Measurements from ENCODE around the gene NLE1. TPM values are rescaled to one million over a fixed set of nuclear protein-coding genes. Genes with fewer than 3 reads are reported as not detected.
"Not testable (repeated sequence)": the region's sequence is repeated elsewhere in the genome, so short reads cannot be mapped to it uniquely, and the experiment has no call there.

The NLE1 gene
- polyA plus RNA-seq, 3 donors from 2014 or later, result 2.1 to 4.7 (median 3.3) TPM

GRCh38 chr17:35099908-35100307, 42.2 kb downstream of the NLE1 start:
- Mint-ChIP-seq H3K36me3 (peaks cover 6 to 31% (median 8%) of the 10 kb centered on the region in 3 donors), H3K27ac (no peak overlapping the region)

GRCh38 chr17:35097776-35098175, 44.3 kb downstream of the NLE1 start:
- no peaks in the 10 kb centered on the region for H3K9me3 Mint-ChIP-seq

More at GRCh38 chr17:35099908-35100307, 42.2 kb downstream of the NLE1 start:
- Mint-ChIP-seq H3K27me3 (ENCODE audit: low read depth in 3 of 3) (peaks cover 0 to 4% (median 0%) of the 10 kb centered on the region in 3 donors), H3K4me3 (no peak overlapping the region), H3K9me3 (no peaks in the 10 kb centered on the region), H3K4me1 (no peaks in the 10 kb centered on the region)
- no peak for DNase-seq

GRCh38 chr17:35095741-35096140, 46.4 kb downstream of the NLE1 start:
- Mint-ChIP-seq H3K27ac (no peak overlapping the region), H3K36me3 (peaks cover 0 to 15% (median 4%) of the 10 kb centered on the region in 3 donors), H3K27me3 (ENCODE audit: low read depth in 3 of 3) (peaks cover 0 to 4% (median 0%) of the 10 kb centered on the region in 3 donors), H3K4me1 (peaks cover 0 to 2% of the 10 kb centered on the region in 2 donors), H3K4me3 (no peak overlapping the region), H3K9me3 (no peaks in the 10 kb centered on the region)
- no peak for DNase-seq

More at GRCh38 chr17:35097776-35098175, 44.3 kb downstream of the NLE1 start:
- peak overlapping the region in 1 of 6 donors; percentile 53 for H3K27ac Mint-ChIP-seq
- no peak for DNase-seq
- H3K36me3 Mint-ChIP-seq, result peaks cover 4 to 20% (median 6%) of the 10 kb centered on the region in 3 donors
- H3K4me3 Mint-ChIP-seq, result no peak overlapping the region
- H3K27me3 Mint-ChIP-seq (ENCODE audit: low read depth in 3 of 3), result peaks cover 0 to 4% (median 0%) of the 10 kb centered on the region in 3 donors
- no peaks in the 10 kb centered on the region for H3K4me1 Mint-ChIP-seq

GRCh38 chr17:35094902-35095301, 47.2 kb downstream of the NLE1 start:
- Mint-ChIP-seq H3K36me3 (peaks cover 0 to 8% (median 4%) of the 10 kb centered on the region in 3 donors), H3K27me3 (ENCODE audit: low read depth in 3 of 3) (peaks cover 0 to 4% (median 0%) of the 10 kb centered on the region in 3 donors), H3K4me3 (no peak overlapping the region), H3K27ac (no peak overlapping the region), H3K4me1 (peaks cover 4 to 6% of the 10 kb centered on the region in 2 donors), H3K9me3 (no peaks in the 10 kb centered on the region)
- DNase-seq, result no peak

DNA sequence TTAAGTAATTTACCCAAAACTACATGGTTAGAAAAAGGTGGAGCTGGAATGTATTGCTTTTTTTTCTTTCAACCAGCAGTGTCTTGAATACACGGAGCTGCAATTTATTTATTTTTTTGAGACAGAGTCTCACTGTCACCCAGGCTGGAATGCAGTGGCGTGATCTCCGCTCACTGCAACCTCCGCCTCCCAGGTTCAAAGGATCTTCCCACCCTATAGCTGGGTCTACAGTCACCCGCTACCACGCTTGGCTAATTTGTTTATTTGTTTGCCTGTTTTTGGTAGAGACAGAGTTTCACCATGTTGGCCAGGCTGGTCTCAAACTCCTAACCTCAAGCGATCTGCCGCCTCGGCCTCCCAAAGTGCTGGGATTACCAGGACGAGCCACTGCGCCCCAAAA, 51.4 kb downstream of the NLE1 start:
- Mint-ChIP-seq H3K4me1 (peaks cover 36 to 38% of the 10 kb centered on the region in 2 donors), H3K27me3 (ENCODE audit: low read depth in 3 of 3) (peaks cover 0 to 15% (median 3%) of the 10 kb centered on the region in 3 donors)

DNA sequence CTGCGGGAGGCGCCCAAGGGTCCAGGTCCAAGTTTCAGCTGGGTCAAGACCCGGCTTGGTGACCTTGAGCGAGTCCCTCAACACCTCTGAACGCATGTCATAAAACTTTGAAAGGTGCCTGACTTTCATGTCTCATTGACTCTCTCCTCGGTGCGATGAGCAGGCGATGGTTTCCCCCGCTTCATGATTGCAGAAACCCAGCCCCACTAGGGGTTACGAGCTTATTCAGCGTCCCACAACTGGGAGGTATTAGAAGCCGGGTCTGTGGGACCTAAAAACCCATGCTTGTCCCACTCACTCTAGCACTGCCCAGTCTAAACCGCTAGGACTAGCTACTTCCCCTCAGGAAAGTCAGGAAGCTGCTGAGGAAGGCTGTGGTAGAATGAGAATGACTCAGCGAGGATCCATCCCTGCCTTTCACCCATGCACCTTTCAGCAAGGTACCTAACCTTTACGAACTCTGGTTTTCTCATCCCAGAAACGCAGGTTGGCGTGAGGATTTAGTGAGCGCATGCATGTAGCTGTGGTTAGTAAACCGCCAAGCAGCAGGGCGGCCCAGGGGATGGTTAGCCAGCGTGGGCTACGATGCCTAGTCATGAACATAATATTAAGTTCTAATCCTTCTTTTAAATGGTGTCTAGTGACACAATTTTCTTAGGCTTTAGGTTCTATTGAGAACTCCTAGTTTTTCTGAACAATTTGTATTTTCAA, 52.4 kb downstream of the NLE1 start:
- Mint-ChIP-seq H3K27me3 (ENCODE audit: low read depth in 3 of 3) (peaks cover 0 to 15% (median 3%) of the 10 kb centered on the region in 3 donors), H3K36me3 (no peaks in the 10 kb centered on the region), H3K27ac (peak overlapping the region; percentile 88 to 96 (median 94)), H3K4me3 (peak overlapping the region; percentile 86 to 92 (median 90)), H3K4me1 (peaks cover 39 to 48% of the 10 kb centered on the region in 2 donors), H3K9me3 (no peaks in the 10 kb centered on the region)
- no peak for DNase-seq

More for the DNA sequence above, 51.4 kb downstream of the NLE1 start:
- H3K36me3 Mint-ChIP-seq, H3K9me3 Mint-ChIP-seq, DNase-seq: not testable (repeated sequence)
- Mint-ChIP-seq H3K27ac (peak overlapping the region in 2 of 6 donors; percentile 20 to 93), H3K4me3 (peak overlapping the region in 3 of 5 donors; percentile 25 to 56 (median 29))

GRCh38 chr17:35088881-35089585, 53.1 kb downstream of the NLE1 start:
- Mint-ChIP-seq H3K27ac (peak overlapping the region; percentile 93 to 98 (median 96)), H3K27me3 (ENCODE audit: low read depth in 3 of 3) (peaks cover 0 to 15% (median 3%) of the 10 kb centered on the region in 3 donors), H3K4me3 (peak overlapping the region; percentile 91 to 95 (median 94)), H3K4me1 (peaks cover 39 to 48% of the 10 kb centered on the region in 2 donors), H3K9me3 (no peaks in the 10 kb centered on the region), H3K36me3 (no peaks in the 10 kb centered on the region)
- DNase-seq, result peak; percentile 88 to 90 (median 89)

GRCh38 chr17:35088356-35088880, 53.7 kb downstream of the NLE1 start:
- no peaks in the 10 kb centered on the region for H3K9me3 Mint-ChIP-seq
- H3K4me3 Mint-ChIP-seq, result peak overlapping the region; percentile 91 to 95 (median 94)
- H3K27me3 Mint-ChIP-seq (ENCODE audit: low read depth in 3 of 3), result peaks cover 0 to 15% (median 3%) of the 10 kb centered on the region in 3 donors
- H3K4me1 Mint-ChIP-seq, result peaks cover 41 to 48% of the 10 kb centered on the region in 2 donors
- peak in 1 of 3 donors; percentile 28 for DNase-seq
- no peaks in the 10 kb centered on the region for H3K36me3 Mint-ChIP-seq
- peak overlapping the region; percentile 89 to 98 (median 94) for H3K27ac Mint-ChIP-seq

DNA sequence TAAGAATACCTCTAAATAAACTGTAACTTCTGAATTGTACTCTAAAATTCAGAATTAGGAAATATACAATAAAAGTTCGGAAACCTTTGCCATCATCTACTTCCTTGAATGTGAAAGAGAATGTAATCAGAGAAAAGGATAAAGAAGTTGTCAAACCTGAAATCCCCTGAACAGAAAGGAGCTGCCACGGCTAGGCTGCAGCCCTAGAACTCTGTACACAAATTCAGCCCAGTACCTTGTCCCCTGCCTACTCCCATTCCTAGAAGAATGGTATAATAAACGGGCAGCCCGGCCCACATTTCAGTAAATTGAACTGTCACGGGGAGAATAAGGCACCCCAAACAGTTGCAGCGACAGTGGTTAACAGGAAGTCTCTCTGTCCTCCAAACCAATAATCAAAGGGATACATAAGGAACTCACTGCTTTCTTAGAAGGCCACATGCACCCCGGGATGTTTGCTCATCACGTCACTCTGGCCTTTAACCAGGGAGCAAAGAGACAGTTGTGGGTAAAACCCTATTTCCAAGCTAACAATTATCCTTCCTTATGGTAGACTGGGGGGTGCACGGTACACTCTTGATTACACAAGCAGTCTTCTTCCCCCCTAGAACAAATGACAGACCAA, 54.3 kb downstream of the NLE1 start:
- H3K4me1 Mint-ChIP-seq, result peaks cover 46 to 54% of the 10 kb centered on the region in 2 donors
- H3K27ac Mint-ChIP-seq, result peak overlapping the region; percentile 89 to 98 (median 94)
- no peaks in the 10 kb centered on the region for H3K36me3 Mint-ChIP-seq
- H3K27me3 Mint-ChIP-seq (ENCODE audit: low read depth in 3 of 3), result peaks cover 0 to 15% (median 3%) of the 10 kb centered on the region in 3 donors
- H3K4me3 Mint-ChIP-seq, result peak overlapping the region; percentile 91 to 95 (median 94)
- peak; percentile 5 to 27 (median 23) for DNase-seq
- H3K9me3 Mint-ChIP-seq, result no peaks in the 10 kb centered on the region

GRCh38 chr17:35086931-35087573, 55.1 kb downstream of the NLE1 start:
- H3K4me1 Mint-ChIP-seq, result peaks cover 51 to 62% of the 10 kb centered on the region in 2 donors
- DNase-seq, result no peak
- peak overlapping the region; percentile 91 to 95 (median 94) for H3K4me3 Mint-ChIP-seq
- H3K9me3 Mint-ChIP-seq, result no peaks in the 10 kb centered on the region
- no peaks in the 10 kb centered on the region for H3K36me3 Mint-ChIP-seq
- peaks cover 0 to 15% (median 3%) of the 10 kb centered on the region in 3 donors for H3K27me3 Mint-ChIP-seq (ENCODE audit: low read depth in 3 of 3)
- peak overlapping the region; percentile 89 to 98 (median 94) for H3K27ac Mint-ChIP-seq

- Mint-ChIP-seq H3K4me3 (peak overlapping the region in 2 of 5 donors; percentile 12 to 95), H3K4me1 (peaks cover 53 to 70% of the 10 kb centered on the region in 2 donors)
These were observed 55.9 kb downstream of the NLE1 start for GRCh38 chr17:35086164-35086563.

DNA sequence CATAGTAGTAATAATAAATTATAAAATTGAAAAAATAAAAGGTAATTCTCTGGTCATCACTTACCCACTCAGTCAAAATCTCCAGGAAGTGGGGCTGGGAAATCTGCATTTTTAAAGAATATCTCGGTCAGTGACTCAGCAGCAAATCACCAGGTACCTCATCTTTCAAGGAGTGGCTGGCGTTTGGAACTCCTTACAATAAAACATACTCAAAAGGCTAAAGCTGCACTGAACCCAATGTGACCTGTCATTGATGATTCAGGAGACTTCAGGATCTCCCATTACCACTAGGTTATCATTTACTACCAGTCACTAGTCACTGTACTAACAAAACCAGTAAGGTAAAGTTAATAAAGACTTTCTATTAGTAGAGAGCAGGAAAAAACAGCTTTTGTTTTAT, 57.1 kb downstream of the NLE1 start:
- H3K27me3 Mint-ChIP-seq (ENCODE audit: low read depth in 3 of 3), result peaks cover 0 to 15% (median 3%) of the 10 kb centered on the region in 3 donors
- H3K36me3 Mint-ChIP-seq, result no peaks in the 10 kb centered on the region
- no peaks in the 10 kb centered on the region for H3K9me3 Mint-ChIP-seq
- H3K27ac Mint-ChIP-seq, result peak overlapping the region in 2 of 6 donors; percentile 39 to 67
- peaks cover 58 to 80% of the 10 kb centered on the region in 2 donors for H3K4me1 Mint-ChIP-seq
- no peak for DNase-seq
- H3K4me3 Mint-ChIP-seq, result no peak overlapping the region

More at GRCh38 chr17:35086164-35086563, 55.9 kb downstream of the NLE1 start:
- DNase-seq, result no peak
- H3K27me3 Mint-ChIP-seq (ENCODE audit: low read depth in 3 of 3), result peaks cover 0 to 15% (median 3%) of the 10 kb centered on the region in 3 donors
- H3K27ac Mint-ChIP-seq, result peak overlapping the region; percentile 43 to 98 (median 94)
- H3K36me3 Mint-ChIP-seq, result no peaks in the 10 kb centered on the region
- H3K9me3 Mint-ChIP-seq, result no peaks in the 10 kb centered on the region

- no peaks in the 10 kb centered on the region for H3K9me3 Mint-ChIP-seq
- H3K4me1 Mint-ChIP-seq, result peaks cover 51 to 78% of the 10 kb centered on the region in 2 donors
- H3K4me3 Mint-ChIP-seq, result no peak overlapping the region
- H3K27me3 Mint-ChIP-seq (ENCODE audit: low read depth in 3 of 3), result peaks cover 0 to 4% (median 0%) of the 10 kb centered on the region in 3 donors
- H3K36me3 Mint-ChIP-seq, result no peaks in the 10 kb centered on the region
- no peak for DNase-seq
- H3K27ac Mint-ChIP-seq, result peak overlapping the region in 1 of 6 donors; percentile 12
These were observed 59.0 kb downstream of the NLE1 start for GRCh38 chr17:35083071-35083470.
